Subcutaneous adipose tissue (tissue), 4 donors: ENCODE measurements around the gene SGMS1. TPM values are rescaled to one million over a fixed set of nuclear protein-coding genes. Genes with fewer than 3 reads are reported as not detected.

Experiments
- total RNA-seq, 4 donors: library from RNA; depleted of rRNA; stranded (reverse); fragments of >200 nt; gene quantifications; one replicate each; pipeline ENCODE4 v1.1.0, GENCODE V29; 2016
- TF ChIP-seq, protein P1 (sequence below): fragments of 450-650 bp; IDR thresholded peaks from one replicate; pipeline ENCODE4 v1.5.1; 2016; ENCODE audit warnings: low read depth, mild to moderate bottlenecking, control low read depth, antibody characterized with exemption, moderate library complexity

Gene SGMS1
- total RNA-seq, 4 donors from 2014 or later, result 63.9 to 117 (median 87.4) TPM

GRCh38 chr10:50358925-50359687 is 264.6 kb downstream of the SGMS1 start:
- TF ChIP-seq, protein P1, sequence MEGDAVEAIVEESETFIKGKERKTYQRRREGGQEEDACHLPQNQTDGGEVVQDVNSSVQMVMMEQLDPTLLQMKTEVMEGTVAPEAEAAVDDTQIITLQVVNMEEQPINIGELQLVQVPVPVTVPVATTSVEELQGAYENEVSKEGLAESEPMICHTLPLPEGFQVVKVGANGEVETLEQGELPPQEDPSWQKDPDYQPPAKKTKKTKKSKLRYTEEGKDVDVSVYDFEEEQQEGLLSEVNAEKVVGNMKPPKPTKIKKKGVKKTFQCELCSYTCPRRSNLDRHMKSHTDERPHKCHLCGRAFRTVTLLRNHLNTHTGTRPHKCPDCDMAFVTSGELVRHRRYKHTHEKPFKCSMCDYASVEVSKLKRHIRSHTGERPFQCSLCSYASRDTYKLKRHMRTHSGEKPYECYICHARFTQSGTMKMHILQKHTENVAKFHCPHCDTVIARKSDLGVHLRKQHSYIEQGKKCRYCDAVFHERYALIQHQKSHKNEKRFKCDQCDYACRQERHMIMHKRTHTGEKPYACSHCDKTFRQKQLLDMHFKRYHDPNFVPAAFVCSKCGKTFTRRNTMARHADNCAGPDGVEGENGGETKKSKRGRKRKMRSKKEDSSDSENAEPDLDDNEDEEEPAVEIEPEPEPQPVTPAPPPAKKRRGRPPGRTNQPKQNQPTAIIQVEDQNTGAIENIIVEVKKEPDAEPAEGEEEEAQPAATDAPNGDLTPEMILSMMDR, result no peak

GRCh38 chr10:50358411-50358810 is 265.3 kb downstream of the SGMS1 start:
- TF ChIP-seq, protein P1, result no peak

DNA sequence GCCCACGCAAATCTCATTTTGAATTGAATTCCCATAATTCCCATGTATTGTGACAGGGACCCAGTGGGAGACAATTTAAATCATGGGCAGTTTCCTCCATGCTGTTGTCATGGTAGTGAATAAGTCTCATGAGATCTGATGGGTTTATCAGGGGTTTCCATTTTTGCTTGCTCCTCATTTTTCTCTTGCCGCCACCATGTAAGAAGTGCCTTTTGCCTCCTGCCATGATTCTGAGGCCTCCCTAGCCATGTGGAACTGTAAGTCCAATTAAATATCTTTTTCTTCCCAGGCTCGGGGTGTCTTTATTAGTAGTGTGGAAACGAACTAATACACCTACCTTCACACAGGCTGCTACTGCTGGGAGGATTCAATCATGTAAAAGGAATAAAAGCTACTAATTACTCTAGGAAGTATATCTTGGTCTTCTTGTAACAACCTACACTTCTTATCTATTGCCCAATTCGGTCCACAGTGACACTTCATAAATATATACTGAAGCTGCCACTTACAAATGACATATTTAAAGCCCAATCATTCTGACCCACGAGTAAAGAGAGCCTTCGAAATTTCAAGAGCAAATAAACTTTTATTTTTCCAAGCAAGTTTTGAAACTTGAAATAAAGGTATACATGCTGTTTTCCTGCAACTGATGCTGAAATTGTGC is 272.1 kb downstream of the SGMS1 start:
- TF ChIP-seq, protein P1, result no peak

DNA sequence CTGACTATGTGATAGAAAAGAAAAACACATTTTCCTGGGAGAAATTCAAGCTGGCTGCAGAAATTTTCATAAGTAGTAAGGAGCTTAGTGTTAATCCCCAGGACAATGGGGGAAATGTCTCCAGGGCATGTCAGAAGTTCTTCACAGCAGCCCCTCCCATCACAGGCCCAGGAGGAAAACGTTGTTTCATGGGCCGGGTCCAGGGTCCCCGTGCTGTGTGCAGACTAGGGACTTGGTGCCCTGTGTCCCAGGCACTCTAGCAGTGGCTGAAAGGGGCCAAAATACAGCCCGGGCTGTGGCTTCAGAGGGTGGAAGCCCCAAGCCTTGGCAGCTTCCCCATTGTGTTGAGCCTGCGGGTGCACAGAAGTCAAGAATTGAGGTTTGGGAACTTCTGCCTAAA is 273.4 kb downstream of the SGMS1 start:
- TF ChIP-seq, protein P1, result no peak

GRCh38 chr10:50349554-50349953 is 274.2 kb downstream of the SGMS1 start:
- TF ChIP-seq, protein P1, result no peak

DNA sequence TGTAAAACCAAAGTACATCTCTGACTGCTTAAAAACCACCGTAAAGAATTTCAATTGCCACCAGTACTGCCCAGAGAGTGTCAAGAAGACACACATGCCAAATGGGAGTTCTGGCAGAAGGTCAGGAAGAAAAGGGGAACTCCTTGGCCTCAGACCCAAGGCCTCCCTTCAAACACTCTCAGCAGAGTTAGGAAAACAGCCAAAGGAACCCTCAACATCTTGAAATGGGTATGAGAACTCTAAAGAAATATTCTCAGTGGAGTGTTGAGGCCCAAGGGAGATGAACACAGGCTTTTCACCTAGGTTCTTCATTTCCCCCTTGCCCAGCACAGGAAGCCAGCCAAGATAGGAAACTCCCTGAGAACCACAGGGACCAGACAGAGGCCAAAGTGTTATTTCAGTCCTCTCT is 276.4 kb downstream of the SGMS1 start:
- TF ChIP-seq, protein P1, result no peak

GRCh38 chr10:50346942-50347341 is 276.8 kb downstream of the SGMS1 start:
- TF ChIP-seq, protein P1, result no peak
